Activated B cell treated with CpG ODN at 0.5 μM for 24 hours (primary cell): Measurements from ENCODE around the gene BCL6B. TPM values are rescaled to one million over a fixed set of nuclear protein-coding genes. Genes with fewer than 3 reads are reported as not detected.

Experiments
- ATAC-seq: fragments of 200-7000 bp; cut with Tn5 transposase; one replicate; pipeline ENCODE4 v1.10.0; 2021; ENCODE audit warnings: low read depth, mild to moderate bottlenecking, moderate library complexity
- CTCF ChIA-PET: fragments of 350-600 bp; sonication (Branson Sonifier 250); formaldehyde crosslinking; loops from one replicate; lab custom pipeline; 2021; ENCODE audit warnings: antibody characterized with exemption; lab: Charles Lee
- POLR2A ChIA-PET: fragments of 350-600 bp; sonication (Branson Sonifier 250); formaldehyde crosslinking; loops from one replicate; lab custom pipeline; 2021; ENCODE audit warnings: antibody characterized with exemption; lab: Charles Lee
- DNase-seq: peaks from one replicate; pipeline ENCODE4 v3.0.0; 2022
- H3K27ac Mint-ChIP-seq: one replicate; pipeline ENCODE4 v1.8.0; 2020; ENCODE audit warnings: mixed read lengths
- H3K27me3 Mint-ChIP-seq: one replicate; pipeline ENCODE4 v1.8.0; 2021; ENCODE audit warnings: mixed read lengths
- H3K36me3 Mint-ChIP-seq: one replicate; pipeline ENCODE4 v1.8.0; 2021; ENCODE audit warnings: low read depth, mixed read lengths
- H3K4me1 Mint-ChIP-seq: one replicate; pipeline ENCODE4 v1.8.0; 2021; ENCODE audit warnings: mixed read lengths
- H3K4me3 Mint-ChIP-seq: one replicate; pipeline ENCODE4 v1.8.0; 2020; ENCODE audit warnings: mild to moderate bottlenecking, mixed read lengths
- H3K9me3 Mint-ChIP-seq: one replicate; pipeline ENCODE4 v1.8.0; 2020; ENCODE audit warnings: mixed read lengths
- CTCF ChIP-seq: fragments of 200-600 bp; IDR thresholded peaks from one replicate; pipeline ENCODE4 v1.8.0; 2022; ENCODE audit warnings: antibody characterized with exemption, mild to moderate bottlenecking
- intact Hi-C: fragments of 100-400 bp; cut with micrococcal nuclease; formaldehyde crosslinking; loops from one replicate; pipeline ENCODE4 v1.15.1; 2024
- total RNA-seq: library from RNA; stranded (reverse); gene quantifications from 2 replicates; pipeline ENCODE4 v1.2.3, GENCODE V29; 2022

Gene BCL6B
- total RNA-seq, 1 donor from 2014 or later: 0.31 TPM

GRCh38 chr17:7077911-7078546 is 55.2 kb downstream of the BCL6B start:
- Mint-ChIP-seq H3K9me3 (no peaks in the 10 kb centered on the region), H3K36me3 (no peaks in the 10 kb centered on the region), H3K4me1 (peaks cover 18% of the 10 kb centered on the region), H3K27me3 (peaks cover 8% of the 10 kb centered on the region), H3K4me3 (no peak overlapping the region), H3K27ac (no peak overlapping the region)
- TF ChIP-seq CTCF: no peak
- ATAC-seq (no peak), DNase-seq (no peak)
- CTCF ChIA-PET: no interaction called here
- intact Hi-C loops: no loop called here
- POLR2A ChIA-PET: no interaction called here

GRCh38 chr17:7078711-7079110 is 55.9 kb downstream of the BCL6B start:
- H3K4me1 Mint-ChIP-seq: peaks cover 17% of the 10 kb centered on the region
- intact Hi-C loops: no loop called here
- H3K27ac Mint-ChIP-seq: no peak overlapping the region
- no peaks in the 10 kb centered on the region for H3K9me3 Mint-ChIP-seq
- no peak overlapping the region for H3K4me3 Mint-ChIP-seq
- POLR2A ChIA-PET: no interaction called here
- CTCF ChIA-PET: no interaction called here
- no peak for DNase-seq
- H3K27me3 Mint-ChIP-seq: peaks cover 13% of the 10 kb centered on the region
- no peak for ATAC-seq
- H3K36me3 Mint-ChIP-seq: no peaks in the 10 kb centered on the region
- TF ChIP-seq CTCF: no peak

Other genes starting within 250 kb of the BCL6B start
- gene FBXO39, start 246.8 kb upstream of the BCL6B start, total RNA-seq: 0.12 and 0.22 TPM in 2 replicates
- gene TEKT1, start 191.3 kb upstream of the BCL6B start, total RNA-seq: not detected in 2 replicates
- not detected in 2 replicates for gene ALOX12, start 27.0 kb upstream of the BCL6B start, total RNA-seq
- gene RNASEK, start 10.4 kb upstream of the BCL6B start, total RNA-seq: 130 and 140 TPM in 2 replicates
- 10.4 and 11.8 TPM in 2 replicates for gene SLC16A13, start 13.0 kb downstream of the BCL6B start, total RNA-seq
- gene SLC16A11, start 21.0 kb downstream of the BCL6B start, total RNA-seq: 3.6 and 4.2 TPM in 2 replicates
- gene CLEC10A, start 57.2 kb downstream of the BCL6B start, total RNA-seq: not detected in 2 replicates
- not detected in 2 replicates for gene ASGR2, start 91.8 kb downstream of the BCL6B start, total RNA-seq
- gene ASGR1, start 156.3 kb downstream of the BCL6B start, total RNA-seq: not detected in 2 replicates
- gene DLG4, start 196.8 kb downstream of the BCL6B start, total RNA-seq: 3.9 and 5.0 TPM in 2 replicates
- gene ACADVL, start 196.9 kb downstream of the BCL6B start, total RNA-seq: 438 and 469 TPM in 2 replicates
- 56.1 and 64.6 TPM in 2 replicates for gene DVL2, start 211.5 kb downstream of the BCL6B start, total RNA-seq
- gene PHF23, start 216.4 kb downstream of the BCL6B start, total RNA-seq: 45.5 and 46.6 TPM in 2 replicates
- gene GABARAP, start 219.4 kb downstream of the BCL6B start, total RNA-seq: 291 and 325 TPM in 2 replicates
- gene CTDNEP1, start 228.7 kb downstream of the BCL6B start, total RNA-seq: 165 and 168 TPM in 2 replicates
- gene ELP5, start 229.2 kb downstream of the BCL6B start, total RNA-seq: 49.2 and 53.6 TPM in 2 replicates
- 1.1 and 1.8 TPM in 2 replicates for gene CLDN7, start 239.4 kb downstream of the BCL6B start, total RNA-seq